IPS DF 4.7 (cell line): Measurements from ENCODE around the gene HSFX1.

ENCODE experiments used
- DNase-seq: peaks from one replicate; pipeline ENCODE4 v3.0.0-alpha.2; 2013; ENCODE audit warnings: low spot score; ENCODE audit errors: extremely low read depth

The HSFX1 gene

GRCh38 chrX:149804102-149804501 is 30.2 kb downstream of the HSFX1 start:
- DNase-seq: no peak

GRCh38 chrX:149807747-149808458 is 34.0 kb downstream of the HSFX1 start:
- no peak for DNase-seq

GRCh38 chrX:149818652-149819051 is 44.8 kb downstream of the HSFX1 start:
- no peak for DNase-seq

GRCh38 chrX:149819371-149819770 is 45.5 kb downstream of the HSFX1 start:
- no peak for DNase-seq

GRCh38 chrX:149825424-149825823 is 51.6 kb downstream of the HSFX1 start:
- no peak for DNase-seq
